Measurements from ENCODE around the gene RAB22A.

RAB22A gene

DNA sequence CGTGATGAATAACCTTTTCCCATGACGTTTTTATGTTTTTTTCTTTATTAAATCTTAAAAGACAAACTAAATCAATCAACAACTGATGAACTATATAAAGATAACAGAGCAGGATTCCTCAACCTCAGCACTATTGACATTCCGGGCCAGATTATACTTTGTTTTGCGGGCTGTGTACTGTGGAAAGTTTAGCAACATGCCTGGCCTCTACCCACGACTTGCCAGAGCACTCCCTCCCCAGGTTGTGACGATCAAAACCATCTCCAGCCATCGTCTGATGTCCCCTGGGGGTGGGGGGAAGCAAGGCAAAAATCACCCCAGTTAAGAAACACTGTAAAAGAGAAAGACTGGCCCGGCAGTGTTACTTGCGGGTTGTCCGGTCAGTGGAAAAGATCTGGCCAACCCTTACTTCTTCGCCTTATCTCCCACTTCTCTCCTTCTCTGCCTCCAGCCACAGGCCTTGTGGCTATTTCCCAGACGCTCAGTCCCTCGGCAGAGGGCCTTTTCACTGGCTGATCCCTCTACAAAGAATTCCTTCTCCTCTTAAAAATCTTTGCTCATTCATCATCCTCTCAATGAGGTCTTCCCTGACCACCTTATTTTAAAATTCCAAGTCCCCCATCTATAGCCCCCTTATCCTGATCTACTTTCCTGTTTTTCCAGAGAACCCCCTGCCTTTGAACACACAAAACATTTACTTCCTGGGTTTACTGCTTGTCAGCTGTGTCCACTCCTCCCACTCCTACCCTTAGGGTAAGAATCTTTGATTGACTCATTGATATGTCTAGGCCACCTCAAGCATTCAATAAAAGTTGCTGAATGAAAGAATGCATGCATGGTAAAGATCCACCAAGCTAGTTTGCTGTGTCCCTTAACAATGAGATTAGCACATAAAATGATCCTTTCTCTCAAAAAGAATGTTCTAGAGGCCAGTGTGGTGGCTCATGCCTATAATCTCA is 14.7 kb upstream of the RAB22A start:
- no peak for TF ChIP-seq POLR2AphosphoS5 (IDR thresholded peaks at IDR 0.05; ENCODE audit: low read depth, low read length)
- no peak for TF ChIP-seq SIN3A (IDR thresholded peaks at IDR 0.05; ENCODE audit: borderline replicate concordance, insufficient read depth, low read length)
- TF ChIP-seq TAF1 (IDR thresholded peaks at IDR 0.05; ENCODE audit: borderline replicate concordance, insufficient read depth, low read length), result no peak
- TF ChIP-seq, protein P1, sequence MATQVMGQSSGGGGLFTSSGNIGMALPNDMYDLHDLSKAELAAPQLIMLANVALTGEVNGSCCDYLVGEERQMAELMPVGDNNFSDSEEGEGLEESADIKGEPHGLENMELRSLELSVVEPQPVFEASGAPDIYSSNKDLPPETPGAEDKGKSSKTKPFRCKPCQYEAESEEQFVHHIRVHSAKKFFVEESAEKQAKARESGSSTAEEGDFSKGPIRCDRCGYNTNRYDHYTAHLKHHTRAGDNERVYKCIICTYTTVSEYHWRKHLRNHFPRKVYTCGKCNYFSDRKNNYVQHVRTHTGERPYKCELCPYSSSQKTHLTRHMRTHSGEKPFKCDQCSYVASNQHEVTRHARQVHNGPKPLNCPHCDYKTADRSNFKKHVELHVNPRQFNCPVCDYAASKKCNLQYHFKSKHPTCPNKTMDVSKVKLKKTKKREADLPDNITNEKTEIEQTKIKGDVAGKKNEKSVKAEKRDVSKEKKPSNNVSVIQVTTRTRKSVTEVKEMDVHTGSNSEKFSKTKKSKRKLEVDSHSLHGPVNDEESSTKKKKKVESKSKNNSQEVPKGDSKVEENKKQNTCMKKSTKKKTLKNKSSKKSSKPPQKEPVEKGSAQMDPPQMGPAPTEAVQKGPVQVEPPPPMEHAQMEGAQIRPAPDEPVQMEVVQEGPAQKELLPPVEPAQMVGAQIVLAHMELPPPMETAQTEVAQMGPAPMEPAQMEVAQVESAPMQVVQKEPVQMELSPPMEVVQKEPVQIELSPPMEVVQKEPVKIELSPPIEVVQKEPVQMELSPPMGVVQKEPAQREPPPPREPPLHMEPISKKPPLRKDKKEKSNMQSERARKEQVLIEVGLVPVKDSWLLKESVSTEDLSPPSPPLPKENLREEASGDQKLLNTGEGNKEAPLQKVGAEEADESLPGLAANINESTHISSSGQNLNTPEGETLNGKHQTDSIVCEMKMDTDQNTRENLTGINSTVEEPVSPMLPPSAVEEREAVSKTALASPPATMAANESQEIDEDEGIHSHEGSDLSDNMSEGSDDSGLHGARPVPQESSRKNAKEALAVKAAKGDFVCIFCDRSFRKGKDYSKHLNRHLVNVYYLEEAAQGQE (IDR thresholded peaks at IDR 0.05; ENCODE audit: insufficient read depth in 1 of 2, low read depth in 2 of 2, low read length in 2 of 2), result no peak
- TF ChIP-seq FOXP2 (optimal IDR thresholded peaks at IDR 0.05; ENCODE audit: borderline replicate concordance, extremely low read depth, extremely low read length, insufficient read depth), result no peak

DNA sequence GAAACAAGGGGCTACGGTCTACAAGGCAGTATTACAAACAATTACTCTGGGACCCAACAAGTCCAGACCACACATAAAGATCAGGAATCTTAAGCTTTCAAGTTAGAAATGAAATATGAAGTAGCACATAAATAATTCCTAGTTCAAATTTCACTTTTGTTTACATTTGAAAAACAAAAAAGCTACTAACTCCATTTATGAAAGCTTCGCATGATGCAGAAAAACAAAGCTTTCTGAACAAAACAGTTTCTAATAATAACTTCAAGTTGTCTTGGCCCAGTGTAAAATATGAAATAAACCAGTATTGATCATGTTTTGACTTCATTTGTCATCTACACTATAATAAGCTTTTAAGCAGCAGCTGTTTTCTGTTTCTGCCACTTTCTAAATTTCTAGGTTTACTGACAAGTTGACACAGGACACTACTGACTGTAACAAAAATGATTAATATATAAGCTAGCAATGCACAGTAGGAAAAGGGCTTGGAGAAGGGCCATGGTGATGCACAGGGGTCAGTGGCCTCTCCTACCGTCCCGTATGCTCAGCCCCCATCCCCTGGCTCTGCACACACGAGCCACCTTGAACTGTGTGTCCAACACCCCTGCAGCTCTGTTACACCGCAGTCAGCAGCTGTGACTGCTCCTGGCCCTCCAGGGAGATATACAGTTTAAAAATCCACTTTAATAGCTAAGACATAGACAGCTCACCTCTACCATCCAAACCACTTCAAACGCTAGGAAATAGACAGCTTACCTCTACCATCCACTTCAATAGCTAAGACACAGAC is 13.3 kb upstream of the RAB22A start:
- TF ChIP-seq, protein P1 (IDR thresholded peaks at IDR 0.05; ENCODE audit: insufficient read depth in 1 of 2, low read depth in 2 of 2, low read length in 2 of 2), result no peak
- TF ChIP-seq SIN3A (IDR thresholded peaks at IDR 0.05; ENCODE audit: borderline replicate concordance, insufficient read depth, low read length) (no peak), FOXP2 (optimal IDR thresholded peaks at IDR 0.05; ENCODE audit: borderline replicate concordance, extremely low read depth, extremely low read length, insufficient read depth) (no peak), POLR2AphosphoS5 (IDR thresholded peaks at IDR 0.05; ENCODE audit: low read depth, low read length) (no peak), TAF1 (IDR thresholded peaks at IDR 0.05; ENCODE audit: borderline replicate concordance, insufficient read depth, low read length) (no peak)

DNA sequence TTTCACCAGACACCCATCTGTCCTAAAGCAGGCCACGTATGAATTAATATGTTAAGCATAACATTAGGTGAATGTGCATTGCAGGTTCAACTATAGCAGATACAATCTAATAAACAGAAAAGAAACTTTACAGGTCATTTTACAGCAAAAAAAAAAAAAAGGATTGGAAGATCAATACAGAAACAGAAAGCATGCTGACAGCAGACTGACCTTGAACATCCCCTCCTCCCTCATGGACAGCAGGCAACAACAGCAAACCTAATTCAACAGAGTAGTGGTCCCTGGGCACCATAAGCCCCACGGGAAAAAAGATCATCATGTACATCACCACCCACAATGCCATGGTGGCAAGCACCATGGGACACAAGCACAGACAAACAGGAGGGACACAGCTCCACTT is 12.1 kb upstream of the RAB22A start:
- TF ChIP-seq POLR2AphosphoS5 (IDR thresholded peaks at IDR 0.05; ENCODE audit: low read depth, low read length) (no peak), TAF1 (IDR thresholded peaks at IDR 0.05; ENCODE audit: borderline replicate concordance, insufficient read depth, low read length) (no peak), SIN3A (IDR thresholded peaks at IDR 0.05; ENCODE audit: borderline replicate concordance, insufficient read depth, low read length) (no peak), FOXP2 (optimal IDR thresholded peaks at IDR 0.05; ENCODE audit: borderline replicate concordance, extremely low read depth, extremely low read length, insufficient read depth) (no peak)

DNA sequence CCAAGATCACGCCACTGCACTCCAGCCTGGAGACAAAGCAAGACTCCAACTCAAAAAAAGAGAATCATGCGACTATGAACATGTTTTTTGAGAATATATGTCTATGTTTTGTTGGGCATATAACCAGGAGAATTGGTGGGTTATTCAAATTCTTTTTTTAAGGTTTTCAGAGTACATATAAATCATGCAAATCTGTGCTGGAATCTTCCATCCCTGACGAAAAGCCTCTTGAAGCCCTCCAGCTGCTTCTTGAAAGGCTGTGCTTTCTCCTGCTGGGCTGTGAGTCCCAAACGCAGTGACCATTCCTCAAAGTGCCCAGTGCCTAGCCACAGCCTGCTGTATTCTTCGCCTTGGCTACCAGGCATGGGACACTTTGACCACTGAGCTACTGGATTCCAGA is 9.2 kb upstream of the RAB22A start:
- TF ChIP-seq FOXP2 (optimal IDR thresholded peaks at IDR 0.05; ENCODE audit: borderline replicate concordance, extremely low read depth, extremely low read length, insufficient read depth), result no peak
- no peak for TF ChIP-seq TAF1 (IDR thresholded peaks at IDR 0.05; ENCODE audit: borderline replicate concordance, insufficient read depth, low read length)
- TF ChIP-seq, protein P1 (IDR thresholded peaks at IDR 0.05; ENCODE audit: insufficient read depth in 1 of 2, low read depth in 2 of 2, low read length in 2 of 2), result no peak
- TF ChIP-seq SIN3A (IDR thresholded peaks at IDR 0.05; ENCODE audit: borderline replicate concordance, insufficient read depth, low read length), result no peak
- no peak for TF ChIP-seq POLR2AphosphoS5 (IDR thresholded peaks at IDR 0.05; ENCODE audit: low read depth, low read length)

DNA sequence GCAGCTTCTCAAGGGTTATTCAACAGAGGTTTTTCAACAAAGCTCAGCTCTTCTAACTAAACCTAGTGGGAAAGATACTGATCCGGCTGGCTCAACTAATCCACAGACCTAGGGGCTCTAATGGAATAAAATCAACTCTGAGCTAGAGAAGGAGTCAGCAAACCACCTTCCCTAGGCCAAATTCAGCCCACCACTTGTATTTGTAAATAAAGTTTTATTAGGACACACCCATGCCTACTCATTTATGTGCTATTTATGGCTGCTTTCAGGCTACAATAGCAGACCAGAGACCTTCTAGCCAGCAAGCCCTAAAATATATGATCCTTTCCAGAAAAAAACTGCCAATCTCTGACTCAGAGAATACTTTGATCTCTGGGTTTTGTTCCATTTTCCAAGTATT is 6.0 kb upstream of the RAB22A start:
- TF ChIP-seq FOXP2 (optimal IDR thresholded peaks at IDR 0.05; ENCODE audit: borderline replicate concordance, extremely low read depth, extremely low read length, insufficient read depth), result no peak
- no peak for TF ChIP-seq SIN3A (IDR thresholded peaks at IDR 0.05; ENCODE audit: borderline replicate concordance, insufficient read depth, low read length)
- no peak for TF ChIP-seq POLR2AphosphoS5 (IDR thresholded peaks at IDR 0.05; ENCODE audit: low read depth, low read length)
- TF ChIP-seq TAF1 (IDR thresholded peaks at IDR 0.05; ENCODE audit: borderline replicate concordance, insufficient read depth, low read length), result no peak
- TF ChIP-seq, protein P1 (IDR thresholded peaks at IDR 0.05; ENCODE audit: insufficient read depth in 1 of 2, low read depth in 2 of 2, low read length in 2 of 2), result no peak
